CD4-positive, alpha-beta T cell treated with Interleukin-10 for 1 hour (primary cell): ENCODE data around the gene TGFA.
"Not testable (repeated sequence)": the region's sequence is repeated elsewhere in the genome, so short reads cannot be mapped to it uniquely, and the experiment has no call there.

Experiments used
- DNase-seq: peaks from one replicate; pipeline ENCODE4 v3.0.0-alpha.2; 2020

Gene TGFA

GRCh38 chr2:70490381-70490780 is 63.2 kb downstream of the TGFA start:
- DNase-seq: no peak

GRCh38 chr2:70489165-70489564 is 64.5 kb downstream of the TGFA start:
- no peak for DNase-seq

- DNase-seq: no peak
Observed at GRCh38 chr2:70484086-70484485, 69.5 kb downstream of the TGFA start.

- no peak for DNase-seq
Observed at GRCh38 chr2:70482401-70482800, 71.2 kb downstream of the TGFA start.

GRCh38 chr2:70480468-70480867 is 73.2 kb downstream of the TGFA start:
- no peak for DNase-seq

GRCh38 chr2:70479816-70480215 is 73.8 kb downstream of the TGFA start:
- DNase-seq: no peak

- no peak for DNase-seq
Observed at GRCh38 chr2:70477441-70477844, 76.2 kb downstream of the TGFA start.

GRCh38 chr2:70475266-70475665 is 78.4 kb downstream of the TGFA start:
- DNase-seq: peak; percentile 26

- DNase-seq: no peak
Observed at GRCh38 chr2:70474256-70474848, 79.3 kb downstream of the TGFA start.

- DNase-seq: peak; percentile 3
Observed at GRCh38 chr2:70473101-70473722, 80.4 kb downstream of the TGFA start.

- DNase-seq: no peak
Observed at GRCh38 chr2:70472221-70472890, 81.3 kb downstream of the TGFA start.

GRCh38 chr2:70471129-70471528 is 82.5 kb downstream of the TGFA start:
- DNase-seq: no peak

- DNase-seq: no peak
Observed at GRCh38 chr2:70469961-70470360, 83.7 kb downstream of the TGFA start.

- DNase-seq: no peak
Observed at GRCh38 chr2:70469435-70469834, 84.2 kb downstream of the TGFA start.

- no peak for DNase-seq
Observed at GRCh38 chr2:70468878-70469277, 84.7 kb downstream of the TGFA start.

GRCh38 chr2:70467831-70468779 is 85.5 kb downstream of the TGFA start:
- no peak for DNase-seq

- DNase-seq: no peak
Observed at GRCh38 chr2:70467237-70467636, 86.4 kb downstream of the TGFA start.

- DNase-seq: not testable (repeated sequence)
Observed at GRCh38 chr2:70466647-70467046, 87.0 kb downstream of the TGFA start.

- DNase-seq: no peak
Observed at GRCh38 chr2:70463997-70464396, 89.6 kb downstream of the TGFA start.

- no peak for DNase-seq
Observed at GRCh38 chr2:70463581-70463980, 90.0 kb downstream of the TGFA start.

GRCh38 chr2:70461981-70462876 is 91.4 kb downstream of the TGFA start:
- no peak for DNase-seq

- no peak for DNase-seq
Observed at GRCh38 chr2:70461414-70461813, 92.2 kb downstream of the TGFA start.
